ENCODE measurements around the gene UBE2I. TPM values are rescaled to one million over a fixed set of nuclear protein-coding genes. Genes with fewer than 3 reads are reported as not detected.

Gene UBE2I
- total RNA-seq, 6 experiments from 2014 or later: 25.0 to 48.0 (median 39.3) TPM

DNA sequence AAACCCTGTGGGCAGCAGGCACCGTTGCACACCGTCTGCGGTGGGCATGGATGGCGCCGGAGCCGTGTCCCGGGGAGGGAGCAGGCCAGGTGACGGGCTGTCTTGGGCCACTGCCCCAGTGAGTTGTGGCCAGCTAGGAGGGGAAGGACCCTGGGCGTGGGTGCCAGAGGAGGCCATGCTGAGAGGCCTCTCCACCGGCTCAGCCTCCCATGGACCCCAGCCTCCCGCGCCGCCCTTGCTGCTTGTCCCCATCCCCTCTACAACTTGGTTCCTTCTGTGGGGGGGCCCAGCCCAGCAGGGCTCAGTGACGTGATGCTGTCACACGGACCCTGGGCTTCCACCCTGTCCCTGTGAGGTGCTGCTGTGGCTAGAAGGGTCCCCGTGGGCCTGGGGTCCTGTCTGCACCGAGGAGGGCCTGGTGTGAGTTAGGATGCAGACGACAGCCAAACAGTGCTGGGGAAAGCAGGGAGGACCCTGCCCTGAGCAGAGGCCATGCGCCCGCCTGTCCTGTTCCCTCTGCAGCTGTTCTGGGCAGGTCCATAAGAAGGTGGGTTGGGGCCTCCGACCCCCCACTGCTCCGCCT, 11.3 kb downstream of the UBE2I start:
- Histone ChIP-seq H3K4me1 (no peaks in the 10 kb centered on the region), H3K36me3 (peaks cover 0 to 83% (median 43%) of the 10 kb centered on the region in 4 donors), H3K27ac (no peak overlapping the region), H3K4me3 (no peak overlapping the region), H3K27me3 (no peaks in the 10 kb centered on the region), H3K9me3 (no peaks in the 10 kb centered on the region)
- DNase-seq: no peak
- no peak for TF ChIP-seq POLR2A (IDR thresholded peaks at IDR 0.05)
- TF ChIP-seq, protein P1, sequence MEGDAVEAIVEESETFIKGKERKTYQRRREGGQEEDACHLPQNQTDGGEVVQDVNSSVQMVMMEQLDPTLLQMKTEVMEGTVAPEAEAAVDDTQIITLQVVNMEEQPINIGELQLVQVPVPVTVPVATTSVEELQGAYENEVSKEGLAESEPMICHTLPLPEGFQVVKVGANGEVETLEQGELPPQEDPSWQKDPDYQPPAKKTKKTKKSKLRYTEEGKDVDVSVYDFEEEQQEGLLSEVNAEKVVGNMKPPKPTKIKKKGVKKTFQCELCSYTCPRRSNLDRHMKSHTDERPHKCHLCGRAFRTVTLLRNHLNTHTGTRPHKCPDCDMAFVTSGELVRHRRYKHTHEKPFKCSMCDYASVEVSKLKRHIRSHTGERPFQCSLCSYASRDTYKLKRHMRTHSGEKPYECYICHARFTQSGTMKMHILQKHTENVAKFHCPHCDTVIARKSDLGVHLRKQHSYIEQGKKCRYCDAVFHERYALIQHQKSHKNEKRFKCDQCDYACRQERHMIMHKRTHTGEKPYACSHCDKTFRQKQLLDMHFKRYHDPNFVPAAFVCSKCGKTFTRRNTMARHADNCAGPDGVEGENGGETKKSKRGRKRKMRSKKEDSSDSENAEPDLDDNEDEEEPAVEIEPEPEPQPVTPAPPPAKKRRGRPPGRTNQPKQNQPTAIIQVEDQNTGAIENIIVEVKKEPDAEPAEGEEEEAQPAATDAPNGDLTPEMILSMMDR (IDR thresholded peaks at IDR 0.05): no peak
- intact Hi-C loops (cut with DNase I): no loop called here
- WGBS (ENCODE audit: insufficient coverage, low coverage, low lambda C conversion rate, missing lambda C conversion rate): 76% methylated on average over 6 of the region's 22 CpGs
- ATAC-seq: peak in 1 of 4 donors; percentile 7

- no peak overlapping the region for H3K27ac ChIP-seq
- peaks cover 0 to 67% (median 32%) of the 10 kb centered on the region in 4 donors for H3K36me3 ChIP-seq
- intact Hi-C loops (cut with DNase I): no loop called here
- no peak for ATAC-seq
- TF ChIP-seq POLR2A (IDR thresholded peaks at IDR 0.05): no peak
- TF ChIP-seq, protein P1 (IDR thresholded peaks at IDR 0.05): no peak
- no peaks in the 10 kb centered on the region for H3K4me1 ChIP-seq
- no peaks in the 10 kb centered on the region for H3K9me3 ChIP-seq
- 85% methylated on average over 7 of the region's 8 CpGs for WGBS (ENCODE audit: insufficient coverage, low coverage, low lambda C conversion rate, missing lambda C conversion rate)
- no peak for DNase-seq
- H3K27me3 ChIP-seq: no peaks in the 10 kb centered on the region
- H3K4me3 ChIP-seq: no peak overlapping the region
Measured at GRCh38 chr16:1322407-1322806, 13.0 kb downstream of the UBE2I start.

DNA sequence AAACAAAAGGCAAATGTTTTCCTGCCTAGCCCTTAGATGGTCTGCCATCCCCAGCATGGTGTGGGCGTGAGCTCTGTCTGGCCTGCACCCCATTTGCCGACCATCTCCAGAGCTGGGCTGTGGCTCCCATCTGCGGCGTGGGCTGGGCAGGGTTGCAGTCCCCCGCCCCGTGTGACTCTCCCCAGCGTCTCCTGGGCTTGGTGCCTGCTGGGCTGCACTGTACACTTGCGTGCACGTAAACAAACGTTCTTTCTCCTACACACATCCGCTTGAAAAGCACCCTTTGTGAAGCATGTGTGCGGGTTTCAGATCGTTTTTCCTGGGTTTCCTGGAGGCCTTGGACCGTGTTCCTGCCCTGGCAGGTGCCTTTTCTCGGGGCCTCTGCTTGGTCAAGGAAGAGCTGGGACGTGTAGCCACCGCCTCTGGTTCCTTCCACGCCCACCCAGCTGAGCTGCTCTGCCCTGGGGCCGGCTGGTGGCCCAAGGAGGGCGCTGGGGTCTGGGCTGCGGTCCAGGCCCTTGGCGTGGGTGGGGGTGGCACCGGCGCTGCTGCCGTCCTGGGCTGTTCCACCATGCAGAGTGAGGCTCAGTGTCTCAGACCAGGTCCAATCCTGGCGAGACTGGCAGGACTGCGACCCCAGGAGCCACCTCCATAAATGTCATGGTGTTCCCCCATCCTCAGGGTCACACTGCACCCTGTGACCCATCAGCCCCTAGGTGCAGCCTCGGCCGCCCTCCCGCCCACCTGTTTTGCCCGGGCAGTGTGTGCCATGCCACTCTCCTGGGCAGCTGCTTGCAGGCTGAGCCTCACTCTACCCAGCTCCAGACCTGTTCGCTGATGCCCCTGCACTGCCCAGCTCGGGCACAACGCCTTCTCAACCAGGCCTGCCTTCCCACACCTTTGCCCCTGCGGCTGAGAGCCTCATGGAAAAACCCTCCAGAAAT, 14.1 kb downstream of the UBE2I start:
- Histone ChIP-seq H3K9me3 (no peaks in the 10 kb centered on the region), H3K36me3 (peaks cover 0 to 55% (median 26%) of the 10 kb centered on the region in 4 donors), H3K27ac (no peak overlapping the region), H3K27me3 (no peaks in the 10 kb centered on the region), H3K4me1 (no peaks in the 10 kb centered on the region), H3K4me3 (no peak overlapping the region)
- no peak for DNase-seq
- TF ChIP-seq, protein P1 (IDR thresholded peaks at IDR 0.05): no peak
- no peak for TF ChIP-seq POLR2A (IDR thresholded peaks at IDR 0.05)
- 78% methylated on average over 6 of the region's 35 CpGs for WGBS (ENCODE audit: insufficient coverage, low coverage, low lambda C conversion rate, missing lambda C conversion rate)
- no peak for ATAC-seq
- intact Hi-C loops (cut with DNase I): no loop called here

DNA sequence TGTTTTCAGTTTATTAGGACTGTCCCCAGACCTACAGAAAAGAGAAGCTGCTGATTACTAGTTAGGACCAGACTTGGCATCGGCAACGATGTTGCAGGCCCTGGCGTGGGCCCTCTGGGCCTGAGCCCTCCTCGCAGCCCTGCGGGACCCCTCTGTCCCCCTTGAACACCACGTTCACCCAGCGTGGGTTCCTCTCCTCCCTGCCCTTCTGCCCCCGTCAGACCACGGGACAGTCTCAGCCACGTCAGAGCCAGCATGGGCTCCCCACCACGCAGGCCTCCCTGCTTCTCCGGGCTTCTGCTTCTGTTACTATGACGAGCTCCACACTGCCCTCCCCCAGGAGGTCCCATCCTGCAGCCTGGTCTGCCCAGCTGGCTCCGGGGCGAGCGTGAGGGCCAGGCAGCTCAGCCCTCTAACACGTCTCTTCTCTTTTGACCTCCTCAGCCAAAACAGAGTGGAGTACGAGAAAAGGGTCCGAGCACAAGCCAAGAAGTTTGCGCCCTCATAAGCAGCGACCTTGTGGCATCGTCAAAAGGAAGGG, 14.9 kb downstream of the UBE2I start:
- TF ChIP-seq, protein P1 (IDR thresholded peaks at IDR 0.05): no peak
- no peak for TF ChIP-seq POLR2A (IDR thresholded peaks at IDR 0.05)
- intact Hi-C loops (cut with DNase I): no loop called here
- DNase-seq (no peak), ATAC-seq (no peak)
- Histone ChIP-seq H3K9me3 (no peaks in the 10 kb centered on the region), H3K36me3 (peaks cover 0 to 47% (median 19%) of the 10 kb centered on the region in 4 donors), H3K4me3 (no peak overlapping the region), H3K27me3 (no peaks in the 10 kb centered on the region), H3K4me1 (no peaks in the 10 kb centered on the region), H3K27ac (no peak overlapping the region)
- WGBS (ENCODE audit: insufficient coverage, low coverage, low lambda C conversion rate, missing lambda C conversion rate): 73% methylated on average over 15 of the region's 22 CpGs
